H1 (cell line): ENCODE results near the gene TTLL7. TPM values are rescaled to one million over a fixed set of nuclear protein-coding genes. Genes with fewer than 3 reads are reported as not detected.

Experiments
- CTCF ChIA-PET: fragments of 300-600 bp; sonication (Branson Sonifier 250); formaldehyde crosslinking; loops from one replicate; lab custom pipeline; 2021; ENCODE audit not compliant: partially characterized antibody; lab: Charles Lee
- POLR2A ChIA-PET: fragments of 300-600 bp; sonication (Branson Sonifier 250); formaldehyde crosslinking; loops from one replicate; lab custom pipeline; 2021; ENCODE audit warnings: inconsistent platforms; ENCODE audit not compliant: partially characterized antibody; lab: Charles Lee
- DNase-seq, 2 experiments: peaks; one replicate each; pipeline versions ENCODE4 v3.0.0 to v3.0.0-alpha.2; 2010 to 2022; ENCODE audit warnings: low spot score in 2 of 2, low read depth in 1 of 2, mixed read lengths in 1 of 2
- FAIRE-seq: peaks from 2 replicates; lab custom pipeline; 2011; peaks lifted over from hg19 to GRCh38; lab: Jason Lieb, UNC
- H2AFZ ChIP-seq: 2 replicates; pipeline ENCODE4 v1.8.1; 2012; ENCODE audit warnings: low read length, inconsistent platforms
- H2AK5ac ChIP-seq: 2 replicates; pipeline ENCODE4 v1.6.1; 2013; ENCODE audit warnings: low read depth, low read length
- H2BK120ac ChIP-seq: replicated peaks from 2 replicates; pipeline ENCODE3; 2013; ENCODE audit warnings: low read depth, low read length, inconsistent platforms
- H2BK12ac ChIP-seq: 2 replicates; pipeline ENCODE4 v1.6.1; 2013; ENCODE audit warnings: low read depth, low read length
- H2BK15ac ChIP-seq: 2 replicates; pipeline ENCODE4 v1.6.1; 2013; ENCODE audit warnings: low read length
- H2BK20ac ChIP-seq: 2 replicates; pipeline ENCODE4 v1.6.1; 2013; ENCODE audit warnings: low read length
- H2BK5ac ChIP-seq: 2 replicates; pipeline ENCODE4 v1.6.1; 2013; ENCODE audit warnings: low read depth, low read length
- H3K14ac ChIP-seq: 2 replicates; pipeline ENCODE4 v1.6.1; 2013; ENCODE audit warnings: inconsistent platforms; ENCODE audit not compliant: insufficient read length
- H3K18ac ChIP-seq: 2 replicates; pipeline ENCODE4 v1.6.1; 2013; ENCODE audit warnings: low read length; ENCODE audit errors: extremely low read depth
- H3K23ac ChIP-seq: 2 replicates; pipeline ENCODE4 v1.6.1; 2013; ENCODE audit warnings: inconsistent platforms; ENCODE audit not compliant: insufficient read length
- H3K23me2 ChIP-seq: 2 replicates; pipeline ENCODE4 v1.6.1; 2013; ENCODE audit warnings: low read depth, low read length
- H3K27ac ChIP-seq: 2 replicates; pipeline ENCODE4 v1.6.1; 2011; ENCODE audit warnings: low read depth, low read length, inconsistent platforms
- H3K27me3 ChIP-seq, 4 experiments: replicated peaks in 1 of 4; 1 replicate in 1 of 4; 2 replicates in 3 of 4; pipeline versions ENCODE4 v1.6.1 to v1.8.1; 2011 to 2013; ENCODE audit warnings: low read length in 3 of 4, mild to moderate bottlenecking in 3 of 4, inconsistent platforms in 2 of 4, mixed read lengths in 2 of 4, moderate library complexity in 1 of 4; ENCODE audit not compliant: control insufficient read depth in 3 of 4, insufficient read depth in 3 of 4; ENCODE audit errors: extremely low read depth in 1 of 4
- H3K36me3 ChIP-seq, 4 experiments: 2 replicates each; pipeline versions ENCODE4 v1.6.1 to v1.8.1; 2011 to 2013; ENCODE audit warnings: mild to moderate bottlenecking in 4 of 4, low read length in 3 of 4, moderate library complexity in 2 of 4, control low read depth in 1 of 4, inconsistent platforms in 1 of 4; ENCODE audit not compliant: insufficient read depth in 4 of 4, control insufficient read depth in 2 of 4
- H3K4ac ChIP-seq: replicated peaks from 2 replicates; pipeline ENCODE3; 2013; ENCODE audit warnings: low read length, low read depth, mixed read lengths, inconsistent platforms; ENCODE audit not compliant: insufficient read length
- H3K4me1 ChIP-seq, 4 experiments: replicated peaks in 1 of 4; 1 replicate in 1 of 4; 2 replicates in 3 of 4; pipeline versions ENCODE4 v1.6.1 to v1.8.1; 2011 to 2013; ENCODE audit warnings: low read length in 3 of 4, inconsistent platforms in 2 of 4, mixed read lengths in 1 of 4; ENCODE audit not compliant: insufficient read depth in 4 of 4, control insufficient read depth in 3 of 4
- H3K4me2 ChIP-seq, 2 experiments: 2 replicates each; pipeline versions ENCODE4 v1.6.1 to v1.8.1; 2011 to 2013; ENCODE audit warnings: low read depth in 2 of 2, low read length in 2 of 2, control low read depth in 1 of 2, inconsistent platforms in 1 of 2, mild to moderate bottlenecking in 1 of 2; ENCODE audit not compliant: insufficient read depth in 1 of 2
- H3K4me3 ChIP-seq, 4 experiments: fragments of 200-600, 300-600 bp in 1 of 4; sonication (generic), shearing (Covaris generic), sonication (Bioruptor Twin) in 1 of 4; 2 replicates each; pipeline versions ENCODE4 v1.5.1 to v1.8.1; 2011 to 2016; ENCODE audit warnings: low read length in 4 of 4, low read depth in 3 of 4, control low read depth in 2 of 4, inconsistent platforms in 2 of 4, mild to moderate bottlenecking in 2 of 4, mixed read lengths in 1 of 4, moderate library complexity in 1 of 4; ENCODE audit not compliant: insufficient read depth in 2 of 4; ENCODE audit errors: extremely low read depth in 1 of 4
- H3K56ac ChIP-seq: replicated peaks from 2 replicates; pipeline ENCODE3; 2013; ENCODE audit warnings: low read depth, mild to moderate bottlenecking, mixed read lengths, low read length, inconsistent platforms; ENCODE audit not compliant: insufficient read length
- H3K79me1 ChIP-seq: 2 replicates; pipeline ENCODE4 v1.6.1; 2013; ENCODE audit warnings: low read depth, low read length, control low read depth
- H3K79me2 ChIP-seq, 2 experiments: 2 replicates each; pipeline versions ENCODE4 v1.6.1 to v1.8.1; 2012 to 2013; ENCODE audit warnings: low read length in 2 of 2, mild to moderate bottlenecking in 2 of 2, inconsistent platforms in 1 of 2; ENCODE audit not compliant: insufficient read depth in 2 of 2, control insufficient read depth in 1 of 2
- H3K9ac ChIP-seq, 4 experiments: replicated peaks in 1 of 4; 1 replicate in 1 of 4; 2 replicates in 3 of 4; pipeline versions ENCODE4 v1.6.1 to v1.8.1; 2011 to 2013; ENCODE audit warnings: low read depth in 3 of 4, low read length in 3 of 4, control low read depth in 2 of 4, mild to moderate bottlenecking in 2 of 4, moderate library complexity in 2 of 4, inconsistent platforms in 1 of 4; ENCODE audit errors: extremely low read depth in 1 of 4
- H3K9me3 ChIP-seq, 2 experiments: 2 replicates each; pipeline versions ENCODE4 v1.6.1 to v1.8.1; 2012 to 2013; ENCODE audit warnings: mild to moderate bottlenecking in 2 of 2, moderate library complexity in 2 of 2, control low read depth in 1 of 2, inconsistent platforms in 1 of 2, low read depth in 1 of 2, low read length in 1 of 2, mixed read lengths in 1 of 2; ENCODE audit not compliant: insufficient read depth in 2 of 2
- H4K20me1 ChIP-seq, 2 experiments: replicated peaks in 1 of 2; 2 replicates each; pipeline versions ENCODE3 to v1.8.1; 2011 to 2013; ENCODE audit warnings: inconsistent platforms in 2 of 2, low read length in 2 of 2, mild to moderate bottlenecking in 1 of 2; ENCODE audit not compliant: insufficient read depth in 2 of 2, control insufficient read depth in 1 of 2
- H4K5ac ChIP-seq: 2 replicates; pipeline ENCODE4 v1.6.1; 2013; ENCODE audit warnings: low read length, low read depth, mixed read lengths, inconsistent platforms; ENCODE audit not compliant: insufficient read length
- H4K8ac ChIP-seq: 2 replicates; pipeline ENCODE4 v1.8.0; 2013; ENCODE audit warnings: mild to moderate bottlenecking, moderate library complexity, low read length, inconsistent platforms; ENCODE audit not compliant: insufficient read depth; ENCODE audit errors: extremely low read depth
- H4K91ac ChIP-seq: replicated peaks from 2 replicates; pipeline ENCODE3; 2013; ENCODE audit warnings: low read length, mixed read lengths, inconsistent platforms; ENCODE audit not compliant: insufficient read length
- ATF3 ChIP-seq: IDR thresholded peaks from 2 replicates; pipeline ENCODE4 v1.6.1; 2011; ENCODE audit warnings: low read depth, mild to moderate bottlenecking, low read length; ENCODE audit not compliant: insufficient read depth
- BACH1 ChIP-seq: IDR thresholded peaks from 2 replicates; pipeline ENCODE4 v1.6.1; 2012; ENCODE audit warnings: low read length, improper control_type of control experiment
- CBX5 ChIP-seq: fragments of 300-800, 300-1000 bp; sonication (generic); IDR thresholded peaks from 2 replicates; pipeline ENCODE4 v1.7.1; 2016; ENCODE audit warnings: antibody characterized with exemption, low read length, low read depth
- EGR1 ChIP-seq: IDR thresholded peaks from 2 replicates; pipeline ENCODE4 v1.6.1; 2011; ENCODE audit warnings: low read depth, low read length, borderline replicate concordance
- EZH2 ChIP-seq: fragments of 200-600 bp; sonication (generic); IDR thresholded peaks from 2 replicates; pipeline ENCODE4 v1.7.1; 2012; ENCODE audit warnings: low read depth, mild to moderate bottlenecking, moderate library complexity, low read length, inconsistent platforms; ENCODE audit not compliant: severe bottlenecking
- FOSL1 ChIP-seq: IDR thresholded peaks from 2 replicates; pipeline ENCODE4 v1.6.1; 2011; ENCODE audit warnings: mild to moderate bottlenecking, low read depth, low read length, moderate library complexity; ENCODE audit not compliant: insufficient read depth
- JUN ChIP-seq: IDR thresholded peaks from 2 replicates; pipeline ENCODE4 v1.6.1; 2011; ENCODE audit warnings: low read depth, mild to moderate bottlenecking, improper control_type of control experiment, low read length
- POLR2A ChIP-seq, 2 experiments: IDR thresholded peaks; 1 replicate in 1 of 2; 2 replicates in 1 of 2; pipeline ENCODE4 v1.6.1; 2011; ENCODE audit warnings: low read depth in 2 of 2, low read length in 2 of 2, mild to moderate bottlenecking in 2 of 2; ENCODE audit errors: control extremely low read depth in 1 of 2
- SIRT6 ChIP-seq: IDR thresholded peaks from one replicate; pipeline ENCODE4 v1.7.1; 2012; ENCODE audit warnings: low read length, inconsistent platforms
- SP1 ChIP-seq: IDR thresholded peaks from 2 replicates; pipeline ENCODE4 v1.6.1; 2011; ENCODE audit warnings: low read depth, low read length
- SP2 ChIP-seq: IDR thresholded peaks from 2 replicates; pipeline ENCODE4 v1.6.1; 2012; ENCODE audit warnings: mild to moderate bottlenecking, low read length, inconsistent platforms
- SP4 ChIP-seq: IDR thresholded peaks from 2 replicates; pipeline ENCODE4 v1.6.1; 2012; ENCODE audit warnings: low read length, inconsistent platforms
- SRF ChIP-seq: IDR thresholded peaks from 2 replicates; pipeline ENCODE4 v1.6.1; 2011; ENCODE audit warnings: mild to moderate bottlenecking, low read depth, low read length, moderate library complexity
- YY1 ChIP-seq: IDR thresholded peaks from 2 replicates; pipeline ENCODE4 v1.6.1; 2011; ENCODE audit warnings: low read depth, mild to moderate bottlenecking, low read length
- ZNF274 ChIP-seq: IDR thresholded peaks from 2 replicates; pipeline ENCODE4 v1.7.0; 2012; ENCODE audit warnings: low read length, borderline replicate concordance; ENCODE audit errors: extremely low read depth
- WGBS, 2 experiments: shearing (Covaris generic) in 1 of 2; methylation state at CpG; one replicate each; pipeline versions ENCODE4 v1.1.6 to v1.1.7; 2013 to 2015; ENCODE audit warnings: low lambda C conversion rate in 2 of 2, mixed read lengths in 2 of 2, inconsistent platforms in 1 of 2, low coverage in 1 of 2, missing lambda C conversion rate in 1 of 2; ENCODE audit not compliant: insufficient replicate concordance in 2 of 2, insufficient coverage in 1 of 2, insufficient read length in 1 of 2; ENCODE audit errors: extremely low coverage in 1 of 2, missing lambda C conversion rate in 1 of 2; 5-methylcytosine and 5-hydroxymethylcytosine counted together
- polyA plus RNA-seq, 7 experiments: library from polyadenylated mRNA; depleted of rRNA in 3 of 7; stranded (reverse) in 5 of 7; unstranded in 2 of 7; fragments of >200 nt in 5 of 7; fragments of 200-250 nt in 2 of 7; gene quantifications; 1 replicate in 5 of 7; 2 replicates in 1 of 7; 4 replicates in 1 of 7; pipeline versions ENCODE4 v1.2.1 to v1.2.3, GENCODE V29; 2011 to 2013; ENCODE audit warnings: missing spikeins in 2 of 7, mixed read lengths in 2 of 7
- total RNA-seq: library from RNA; stranded (reverse); fragmentation: NEBNext Ultra II Directional; extraction: Animal tissue kit (Norgen Biotek cat#: 25700); gene quantifications from 2 replicates; pipeline ENCODE4 v1.2.1, GENCODE V29; 2021
- TF ChIP-seq, protein P1 (sequence below): IDR thresholded peaks from 2 replicates; pipeline ENCODE4 v1.6.1; 2012; ENCODE audit warnings: inconsistent platforms

The TTLL7 gene
- total and polyA plus RNA-seq, 2 of the 8 experiments (the other 6 are each of a cell fraction or from before 2014, with no cell fraction given): 1.9 to 7.9 TPM

- H3K4me2 ChIP-seq: no peak overlapping the region
- no peak for FAIRE-seq
- no peak for TF ChIP-seq YY1
- no peak for TF ChIP-seq EZH2
- no peak for TF ChIP-seq SP4
- TF ChIP-seq ATF3: no peak
- TF ChIP-seq SP1: no peak
- TF ChIP-seq FOSL1: no peak
- TF ChIP-seq BACH1: no peak
- no peak for TF ChIP-seq POLR2A (IDR thresholded peaks at IDR 0.05; ENCODE audit: control extremely low read depth in 1 of 2, low read depth in 2 of 2, low read length in 2 of 2)
- TF ChIP-seq JUN: no peak
- TF ChIP-seq EGR1: no peak
- TF ChIP-seq SIRT6: no peak
- no peak for TF ChIP-seq ZNF274
- TF ChIP-seq SP2: no peak
- no peak for TF ChIP-seq SRF
- no peak for TF ChIP-seq CBX5
- TF ChIP-seq, protein P1, sequence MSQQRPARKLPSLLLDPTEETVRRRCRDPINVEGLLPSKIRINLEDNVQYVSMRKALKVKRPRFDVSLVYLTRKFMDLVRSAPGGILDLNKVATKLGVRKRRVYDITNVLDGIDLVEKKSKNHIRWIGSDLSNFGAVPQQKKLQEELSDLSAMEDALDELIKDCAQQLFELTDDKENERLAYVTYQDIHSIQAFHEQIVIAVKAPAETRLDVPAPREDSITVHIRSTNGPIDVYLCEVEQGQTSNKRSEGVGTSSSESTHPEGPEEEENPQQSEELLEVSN: no peak
Measured at GRCh38 chr1:83900524-83900923, 98.4 kb downstream of the TTLL7 start.

More at GRCh38 chr1:83900524-83900923, 98.4 kb downstream of the TTLL7 start:
- CTCF ChIA-PET: no interaction called here
- Histone ChIP-seq H3K4ac (no peak overlapping the region), H2AFZ (no peak overlapping the region), H3K56ac (no peak overlapping the region), H4K8ac (no peak overlapping the region), H3K27ac (no peak overlapping the region), H2BK12ac (no peak overlapping the region), H2BK20ac (no peak overlapping the region), H3K4me1 (no peaks in the 10 kb centered on the region), H3K14ac (no peak overlapping the region), H3K36me3 (no peaks in the 10 kb centered on the region), H3K23me2 (no peaks in the 10 kb centered on the region; the same call in 1 of the 2 replicates), H3K79me1 (no peaks in the 10 kb centered on the region), H2BK120ac (no peak overlapping the region), H3K23ac (no peak overlapping the region), H4K5ac (no peak overlapping the region), H3K9ac (no peak overlapping the region), H4K20me1 (no peaks in the 10 kb centered on the region), H2BK15ac (no peak overlapping the region), H3K18ac (no peak overlapping the region), H4K91ac (no peak overlapping the region), H3K27me3 (no peaks in the 10 kb centered on the region), H3K79me2 (no peaks in the 10 kb centered on the region), H2BK5ac (no peak overlapping the region), H2AK5ac (no peak overlapping the region), H3K9me3 (no peaks in the 10 kb centered on the region), H3K4me3 (no peak overlapping the region)
- POLR2A ChIA-PET: no interaction called here
- no peak for DNase-seq
- 97% methylated on average over 3 of the region's 3 CpGs; no CpG with 5 or more reads in 1 of the 2 experiments for WGBS, 2 experiments
